GM18909 (cell line): Measurements from ENCODE around the gene RPL22L1.
"Not testable (repeated sequence)": the region's sequence is repeated elsewhere in the genome, so short reads cannot be mapped to it uniquely, and the experiment has no call there.

ENCODE experiments used
- ATAC-seq: cut with Tn5 transposase; IDR thresholded peaks from one replicate; pipeline ENCODE4 v1.9.1; 2021; ENCODE audit warnings: mild to moderate bottlenecking; ENCODE audit not compliant: unreplicated experiment, poor library complexity

Gene RPL22L1

GRCh38 chr3:170884109-170884930 lies 14.3 kb upstream of the RPL22L1 start:
- ATAC-seq: not testable (repeated sequence)

GRCh38 chr3:170878688-170879087 lies 8.7 kb upstream of the RPL22L1 start:
- not testable (repeated sequence) for ATAC-seq

GRCh38 chr3:170877311-170877710 lies 7.3 kb upstream of the RPL22L1 start:
- not testable (repeated sequence) for ATAC-seq

GRCh38 chr3:170876537-170876936 lies 6.5 kb upstream of the RPL22L1 start:
- no peak for ATAC-seq

- ATAC-seq: no peak
These were observed 780 bp downstream of the RPL22L1 start for GRCh38 chr3:170869239-170869590.

- no peak for ATAC-seq
These were observed 1.3 kb downstream of the RPL22L1 start for GRCh38 chr3:170868577-170869238.

GRCh38 chr3:170867143-170867937 lies 2.7 kb downstream of the RPL22L1 start:
- no peak for ATAC-seq

- ATAC-seq: no peak
These were observed 3.5 kb downstream of the RPL22L1 start for GRCh38 chr3:170866499-170866898.

GRCh38 chr3:170865209-170866094 lies 4.5 kb downstream of the RPL22L1 start:
- ATAC-seq: no peak

GRCh38 chr3:170864525-170865208 lies 5.3 kb downstream of the RPL22L1 start:
- ATAC-seq: no peak

GRCh38 chr3:170863816-170864215 lies 6.2 kb downstream of the RPL22L1 start:
- ATAC-seq: no peak

GRCh38 chr3:170862618-170863374 lies 7.2 kb downstream of the RPL22L1 start:
- ATAC-seq: no peak

- no peak for ATAC-seq
These were observed 11.4 kb downstream of the RPL22L1 start for GRCh38 chr3:170858599-170858998.

- no peak for ATAC-seq
These were observed 17.7 kb downstream of the RPL22L1 start for GRCh38 chr3:170852324-170852723.

GRCh38 chr3:170848292-170848917 lies 21.6 kb downstream of the RPL22L1 start:
- no peak for ATAC-seq

GRCh38 chr3:170844377-170844776 lies 25.6 kb downstream of the RPL22L1 start:
- ATAC-seq: no peak

GRCh38 chr3:170840291-170840859 lies 29.6 kb downstream of the RPL22L1 start:
- ATAC-seq: no peak

GRCh38 chr3:170839518-170840100 lies 30.4 kb downstream of the RPL22L1 start:
- ATAC-seq: no peak
